Naive B cell (primary cell): Measurements from ENCODE around the gene SMURF2. TPM values are rescaled to one million over a fixed set of nuclear protein-coding genes. Genes with fewer than 3 reads are reported as not detected.
"Not testable (repeated sequence)": the region's sequence is repeated elsewhere in the genome, so short reads cannot be mapped to it uniquely, and the experiment has no call there.

Experiments
- ATAC-seq, 2 donors: fragments of 150-1000 bp; cut with Tn5 transposase; 2 replicates each; pipeline ENCODE4 v1.10.0; 2021; ENCODE audit warnings: low read depth in 2 of 2, mild to moderate bottlenecking in 2 of 2, moderate library complexity in 2 of 2
- DNase-seq: peaks from one replicate; pipeline ENCODE4 v3.0.0; 2022
- H3K27ac Mint-ChIP-seq, 6 donors: one replicate each; pipeline ENCODE4 v1.8.0; 2020 to 2022; ENCODE audit warnings: mild to moderate bottlenecking in 6 of 6, mixed read lengths in 6 of 6, moderate library complexity in 5 of 6, inconsistent platforms in 2 of 6
- H3K27me3 Mint-ChIP-seq, 3 donors: one replicate each; pipeline ENCODE4 v1.8.0; 2021 to 2022; ENCODE audit warnings: mixed read lengths in 3 of 3, mild to moderate bottlenecking in 1 of 3
- H3K36me3 Mint-ChIP-seq, 2 donors: one replicate each; pipeline ENCODE4 v1.8.0; 2020 to 2022; ENCODE audit warnings: mixed read lengths in 2 of 2, inconsistent platforms in 1 of 2, mild to moderate bottlenecking in 1 of 2
- H3K4me1 Mint-ChIP-seq, 3 donors: one replicate each; pipeline ENCODE4 v1.8.0; 2020 to 2022; ENCODE audit warnings: mixed read lengths in 3 of 3, inconsistent platforms in 1 of 3, mild to moderate bottlenecking in 1 of 3, moderate library complexity in 1 of 3
- H3K4me3 Mint-ChIP-seq, 8 donors: one replicate each; pipeline ENCODE4 v1.8.0; 2020 to 2022; ENCODE audit warnings: mild to moderate bottlenecking in 8 of 8, mixed read lengths in 8 of 8, moderate library complexity in 8 of 8, inconsistent platforms in 2 of 8
- H3K9me3 Mint-ChIP-seq, 7 donors: one replicate each; pipeline ENCODE4 v1.8.0; 2020 to 2022; ENCODE audit warnings: mixed read lengths in 7 of 7, mild to moderate bottlenecking in 5 of 7, inconsistent platforms in 2 of 7, moderate library complexity in 1 of 7
- polyA plus RNA-seq, 6 donors: library from polyadenylated mRNA; unstranded; fragments of 300-500 nt; fragmentation: Illumina TruSeq; gene quantifications; one replicate each; pipeline ENCODE4 v1.2.3, GENCODE V29; 2021; ENCODE audit warnings: low read depth in 6 of 6

Gene SMURF2
- polyA plus RNA-seq, 6 donors from 2014 or later: 6.9 to 12.8 (median 10.3) TPM

DNA sequence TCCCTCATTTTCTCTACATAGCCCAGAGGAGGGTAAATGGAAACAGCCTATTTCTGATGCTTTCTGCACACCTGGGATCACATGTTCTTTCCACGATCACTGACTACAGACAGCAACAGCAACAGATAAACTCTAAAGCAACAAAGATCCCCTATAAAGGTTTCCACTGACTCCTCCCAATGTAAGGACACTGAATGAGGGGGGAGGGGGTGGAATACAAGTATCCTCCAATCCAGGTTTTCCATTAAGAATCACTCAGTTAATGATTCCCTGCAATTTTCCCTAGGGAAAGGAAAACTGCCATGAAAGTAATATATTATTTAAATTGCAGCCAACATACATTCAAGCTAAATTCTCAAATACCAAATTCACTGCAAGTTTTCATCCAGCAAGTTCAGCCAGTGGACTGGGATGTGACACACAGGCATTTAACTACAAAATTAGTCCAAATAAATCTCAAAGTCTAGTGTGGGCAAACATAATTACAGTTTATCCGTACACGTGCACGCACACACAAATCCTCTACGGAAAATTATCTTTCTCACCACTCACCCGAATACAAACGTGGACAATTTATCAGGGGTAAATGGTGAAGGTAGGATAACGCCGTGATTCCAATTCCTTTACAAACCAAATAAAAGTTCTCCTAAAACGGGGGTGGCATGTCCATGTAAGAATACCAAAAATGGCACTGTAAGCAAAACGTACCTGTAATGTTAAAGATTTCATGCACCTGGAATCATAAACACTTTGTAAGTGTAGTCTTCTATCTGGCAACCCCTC, 1.7 kb downstream of the SMURF2 start:
- ATAC-seq, H3K27me3 Mint-ChIP-seq, DNase-seq, H3K9me3 Mint-ChIP-seq, H3K36me3 Mint-ChIP-seq: not testable (repeated sequence)
- Mint-ChIP-seq H3K27ac (peak overlapping the region in 5 of 6 donors; percentile 69 to 98 (median 96)), H3K4me3 (peak overlapping the region; percentile 89 to 99 (median 96)), H3K4me1 (peaks cover 32 to 52% (median 41%) of the 10 kb centered on the region in 3 donors)

DNA sequence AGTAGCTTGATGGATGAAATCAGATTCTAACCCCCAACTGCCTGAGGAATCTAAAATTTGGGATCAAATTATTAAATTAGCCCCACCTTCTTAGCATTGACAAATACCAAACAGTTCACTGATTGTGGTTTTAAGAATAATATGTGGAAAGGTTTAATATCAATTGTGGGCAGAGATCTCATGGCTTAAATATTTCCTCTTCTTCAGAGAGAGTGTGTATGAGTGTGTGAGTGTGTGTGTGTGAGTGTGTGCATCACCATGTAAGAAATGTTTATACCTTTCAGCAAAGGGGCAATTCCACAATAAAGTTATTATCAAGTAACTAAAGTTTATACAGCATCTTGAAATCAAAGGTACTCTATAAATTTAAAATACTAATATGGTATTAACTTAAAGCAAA, 3.2 kb downstream of the SMURF2 start:
- ATAC-seq: no peak
- no peaks in the 10 kb centered on the region for H3K36me3 Mint-ChIP-seq
- H3K4me3 Mint-ChIP-seq: peak overlapping the region in 2 of 8 donors; percentile 34 to 68
- H3K9me3 Mint-ChIP-seq: no peaks in the 10 kb centered on the region
- DNase-seq: no peak
- peaks cover 33 to 52% (median 41%) of the 10 kb centered on the region in 3 donors for H3K4me1 Mint-ChIP-seq
- no peaks in the 10 kb centered on the region for H3K27me3 Mint-ChIP-seq
- H3K27ac Mint-ChIP-seq: peak overlapping the region in 1 of 6 donors; percentile 25

DNA sequence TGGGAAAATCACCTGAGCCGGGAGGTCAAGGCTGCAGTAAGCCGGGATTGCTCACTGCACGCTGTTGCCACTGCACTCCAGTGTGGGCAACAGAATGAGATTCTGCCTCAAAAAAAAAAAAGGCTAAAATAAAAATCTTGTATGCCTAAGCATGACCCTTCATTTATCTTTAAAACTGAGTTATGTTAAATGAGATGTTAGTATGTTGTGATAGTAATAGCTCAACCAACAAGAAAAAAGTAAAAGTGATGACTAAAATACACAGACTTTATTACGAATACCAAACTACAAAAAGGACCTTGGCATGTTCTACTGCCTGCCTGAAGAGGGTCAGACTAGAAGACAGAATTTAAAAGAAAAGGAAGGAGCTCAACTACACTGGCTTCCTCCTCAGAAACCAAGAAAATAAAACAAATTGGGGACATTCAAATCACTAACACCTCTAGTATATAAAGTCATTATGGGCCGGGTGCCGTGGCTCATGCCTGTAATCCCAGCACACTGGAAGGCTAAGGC, 4.4 kb downstream of the SMURF2 start:
- peaks cover 36 to 56% (median 47%) of the 10 kb centered on the region in 3 donors for H3K4me1 Mint-ChIP-seq
- no peaks in the 10 kb centered on the region for H3K9me3 Mint-ChIP-seq
- H3K27ac Mint-ChIP-seq: peak overlapping the region in 2 of 6 donors; percentile 42 to 76
- no peaks in the 10 kb centered on the region for H3K27me3 Mint-ChIP-seq
- ATAC-seq (no peak), DNase-seq (no peak)
- H3K4me3 Mint-ChIP-seq: peak overlapping the region in 1 of 8 donors; percentile 23
- no peaks in the 10 kb centered on the region for H3K36me3 Mint-ChIP-seq

DNA sequence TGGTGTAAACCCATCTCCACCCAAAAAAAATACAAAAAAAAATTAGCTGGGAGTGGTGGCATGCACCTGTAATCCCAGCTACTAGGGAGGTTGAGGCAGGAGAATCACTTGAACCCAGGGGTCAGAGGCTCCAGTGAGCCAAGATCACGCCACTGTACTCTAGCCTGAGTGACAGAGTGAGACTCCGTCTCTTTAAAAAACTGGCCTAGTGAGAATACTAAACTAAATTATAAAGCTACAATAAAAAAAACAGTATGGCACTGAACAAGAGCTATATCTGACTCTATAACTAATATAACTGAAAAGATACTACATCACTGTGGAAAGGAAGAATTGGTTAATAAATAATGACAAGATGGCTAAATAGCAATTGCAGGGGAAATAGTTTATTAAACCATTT, 6.4 kb downstream of the SMURF2 start:
- Mint-ChIP-seq H3K27me3 (no peaks in the 10 kb centered on the region), H3K4me1 (peaks cover 26 to 54% (median 38%) of the 10 kb centered on the region in 3 donors), H3K9me3 (no peaks in the 10 kb centered on the region), H3K27ac (no peak overlapping the region), H3K36me3 (no peaks in the 10 kb centered on the region), H3K4me3 (no peak overlapping the region)
- ATAC-seq (no peak), DNase-seq (no peak)

DNA sequence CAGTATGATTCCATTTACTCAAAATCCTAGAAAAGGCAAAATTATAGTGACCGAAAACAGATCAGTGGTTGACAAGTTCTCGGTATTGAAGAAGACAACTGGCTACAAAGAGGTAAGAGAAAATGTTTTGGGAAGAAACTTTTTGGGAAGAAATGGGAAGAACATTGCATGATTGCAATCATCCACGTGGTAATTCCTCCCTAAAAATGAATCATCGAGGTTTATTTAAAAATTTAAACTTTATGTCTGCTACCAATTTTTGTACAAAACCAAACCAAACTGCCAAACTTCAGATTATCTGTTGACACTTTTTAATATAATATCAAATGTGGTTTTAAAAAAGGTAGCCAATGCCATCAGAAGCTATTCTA, 8.1 kb downstream of the SMURF2 start:
- Mint-ChIP-seq H3K36me3 (no peaks in the 10 kb centered on the region), H3K27ac (no peak overlapping the region), H3K9me3 (no peaks in the 10 kb centered on the region), H3K4me3 (no peak overlapping the region), H3K27me3 (no peaks in the 10 kb centered on the region), H3K4me1 (peaks cover 21 to 41% (median 35%) of the 10 kb centered on the region in 3 donors)
- no peak for ATAC-seq
- no peak for DNase-seq

DNA sequence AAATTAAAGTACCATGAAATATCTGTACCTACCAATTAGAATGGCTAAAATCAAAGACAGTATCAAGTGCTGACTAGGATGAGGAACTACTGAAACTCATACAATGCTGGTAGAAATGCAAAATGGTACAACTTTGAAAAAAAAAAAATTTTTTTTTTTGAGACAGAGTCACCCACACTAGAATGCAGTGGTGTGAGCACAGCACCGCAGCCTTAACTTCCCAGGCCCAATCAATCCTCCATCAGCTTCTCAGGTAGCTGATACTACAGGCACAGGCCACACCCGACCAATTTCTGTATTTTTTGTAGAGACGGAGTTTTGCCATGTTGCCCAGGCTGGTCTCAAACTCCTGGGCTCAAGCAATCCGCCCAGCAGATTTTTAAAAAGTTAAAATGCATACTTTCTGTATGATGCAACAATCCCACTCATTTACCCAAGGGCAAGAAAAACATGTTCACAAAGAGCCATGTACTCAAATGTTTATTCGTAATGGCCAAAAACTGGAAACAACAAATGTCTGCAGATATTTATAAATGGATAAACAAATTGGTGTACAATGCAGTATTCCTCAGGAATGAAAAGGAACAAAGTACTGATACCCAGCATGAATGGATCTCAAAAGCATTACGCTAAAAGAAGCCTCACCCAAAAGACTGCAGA, 8.7 kb downstream of the SMURF2 start:
- DNase-seq (no peak), ATAC-seq (no peak)
- Mint-ChIP-seq H3K4me1 (peaks cover 20 to 40% (median 35%) of the 10 kb centered on the region in 3 donors), H3K27ac (no peak overlapping the region), H3K27me3 (no peaks in the 10 kb centered on the region), H3K9me3 (no peaks in the 10 kb centered on the region), H3K36me3 (no peaks in the 10 kb centered on the region), H3K4me3 (no peak overlapping the region)

DNA sequence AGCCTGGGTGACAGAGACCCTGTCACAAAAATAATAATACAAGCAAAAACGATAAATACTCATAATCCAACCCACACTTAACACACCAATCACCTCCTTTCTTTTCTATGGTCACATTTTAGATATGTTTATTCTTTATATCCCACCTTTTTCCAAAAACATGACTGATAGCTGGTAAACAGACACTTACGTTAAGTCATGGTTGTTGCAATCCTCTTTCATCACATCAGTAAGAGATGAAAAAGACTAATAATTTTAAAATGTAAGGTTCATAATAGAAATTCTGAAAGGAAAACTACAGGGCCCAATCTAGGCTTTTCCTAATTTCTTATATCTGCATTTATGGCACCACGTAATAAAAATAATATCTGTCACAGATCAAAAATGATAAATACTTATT, 10.2 kb downstream of the SMURF2 start:
- H3K4me1 Mint-ChIP-seq: peaks cover 16 to 32% (median 29%) of the 10 kb centered on the region in 3 donors
- no peak overlapping the region for H3K4me3 Mint-ChIP-seq
- H3K9me3 Mint-ChIP-seq: no peaks in the 10 kb centered on the region
- H3K36me3 Mint-ChIP-seq: no peaks in the 10 kb centered on the region
- DNase-seq (no peak), ATAC-seq (no peak)
- H3K27me3 Mint-ChIP-seq: no peaks in the 10 kb centered on the region
- H3K27ac Mint-ChIP-seq: no peak overlapping the region

DNA sequence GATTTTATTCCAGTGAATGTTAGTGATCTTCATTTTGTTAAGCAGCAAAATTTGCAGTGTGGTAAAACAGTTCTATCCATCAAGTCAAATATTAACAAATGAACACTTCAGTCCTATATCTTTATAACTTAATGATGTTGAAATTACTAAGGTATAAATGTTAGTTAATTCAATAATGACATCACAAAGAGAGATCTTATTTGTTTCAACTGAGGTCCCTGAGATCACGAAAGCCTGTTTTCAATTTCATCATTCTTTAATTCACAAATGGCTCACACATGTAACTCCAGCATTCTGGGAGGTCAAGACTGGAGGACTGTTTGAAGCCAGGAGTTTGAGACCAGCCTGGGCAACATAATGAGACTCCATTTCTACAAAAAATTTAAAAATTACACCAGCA, 13.9 kb downstream of the SMURF2 start:
- Mint-ChIP-seq H3K4me1 (peaks cover 17 to 25% (median 18%) of the 10 kb centered on the region in 3 donors), H3K9me3 (no peaks in the 10 kb centered on the region), H3K27me3 (no peaks in the 10 kb centered on the region), H3K27ac (no peak overlapping the region), H3K4me3 (no peak overlapping the region), H3K36me3 (peaks cover 0 to 4% of the 10 kb centered on the region in 2 donors)
- ATAC-seq: no peak
- DNase-seq: no peak

DNA sequence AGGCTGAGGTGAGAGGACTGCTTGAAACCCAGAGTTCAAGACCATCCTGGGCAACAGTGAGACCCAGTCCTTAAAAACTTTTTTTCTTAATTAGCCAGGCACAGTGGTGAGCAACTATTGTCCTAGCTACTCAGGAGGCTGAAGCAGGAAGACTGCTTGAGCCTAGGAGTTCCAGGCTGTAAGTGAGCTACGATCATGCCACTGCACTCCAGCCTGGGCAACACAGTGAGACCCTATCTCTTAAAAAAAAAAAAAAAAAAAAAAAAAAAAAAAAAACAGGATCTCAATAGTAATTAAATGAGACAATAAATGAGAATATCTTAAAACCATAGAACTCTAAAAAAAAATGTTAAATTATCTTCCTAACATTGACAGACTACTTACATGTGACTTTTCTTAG, 14.3 kb downstream of the SMURF2 start:
- Mint-ChIP-seq H3K27ac (no peak overlapping the region), H3K36me3 (peaks cover 0 to 4% of the 10 kb centered on the region in 2 donors), H3K9me3 (no peaks in the 10 kb centered on the region), H3K4me3 (no peak overlapping the region), H3K27me3 (no peaks in the 10 kb centered on the region), H3K4me1 (peaks cover 17 to 23% (median 19%) of the 10 kb centered on the region in 3 donors)
- ATAC-seq: no peak
- no peak for DNase-seq

DNA sequence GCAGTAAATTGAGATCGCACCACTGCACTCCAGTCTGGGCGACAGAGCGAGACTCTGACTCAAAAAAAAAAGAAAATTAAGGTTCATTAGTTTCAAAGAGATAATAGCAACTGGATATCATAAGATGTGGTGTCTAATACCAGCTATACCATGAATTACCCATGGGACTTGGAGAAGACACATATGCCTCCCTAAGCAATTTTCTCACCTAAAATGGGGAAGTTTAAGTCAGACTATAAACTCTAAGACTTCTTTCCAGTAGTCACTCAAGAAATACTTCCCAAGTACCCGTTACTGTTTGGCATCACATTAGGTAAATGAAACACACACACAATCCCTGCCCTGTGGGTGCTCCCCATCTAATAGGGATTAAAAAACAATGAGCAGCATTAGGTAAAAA, 22.6 kb downstream of the SMURF2 start:
- Mint-ChIP-seq H3K4me1 (peaks cover 30 to 47% (median 46%) of the 10 kb centered on the region in 3 donors), H3K4me3 (no peak overlapping the region), H3K27ac (no peak overlapping the region), H3K9me3 (no peaks in the 10 kb centered on the region), H3K27me3 (no peaks in the 10 kb centered on the region), H3K36me3 (peaks cover 0 to 4% of the 10 kb centered on the region in 2 donors)
- ATAC-seq: no peak
- DNase-seq: no peak

DNA sequence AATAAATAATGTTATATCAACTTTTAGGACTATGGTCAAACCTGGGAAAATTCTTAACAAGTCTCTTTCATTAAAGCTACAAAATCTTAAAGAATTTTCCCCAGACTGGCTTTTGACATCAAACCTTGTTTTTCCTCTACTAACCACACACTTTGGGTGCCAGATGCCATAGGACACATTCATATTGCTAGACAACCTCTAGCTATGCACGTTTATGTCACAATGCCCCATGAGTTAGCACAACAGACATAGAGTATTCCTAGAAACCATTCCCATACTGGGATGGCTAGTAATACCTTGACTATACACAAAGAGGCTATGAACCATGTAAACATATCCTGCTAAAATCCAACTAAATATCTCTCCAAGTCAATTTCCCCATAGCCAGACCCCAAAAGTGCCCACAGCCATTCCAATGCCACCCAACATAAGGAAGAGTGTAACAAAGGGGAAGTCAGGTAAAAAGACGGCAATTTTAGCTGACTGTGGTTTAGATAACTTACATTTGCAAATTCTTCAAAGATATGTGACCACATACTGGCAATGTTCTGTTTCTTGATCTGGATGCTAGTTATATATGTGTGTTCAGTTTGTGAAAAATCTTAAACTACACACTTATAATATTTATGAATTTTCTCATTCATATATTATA, 23.4 kb downstream of the SMURF2 start:
- Mint-ChIP-seq H3K4me1 (peaks cover 35 to 54% (median 50%) of the 10 kb centered on the region in 3 donors), H3K27ac (peak overlapping the region in 3 of 6 donors; percentile 33 to 88 (median 69))
- peak in 1 of 2 donors; percentile 32 for ATAC-seq

DNA sequence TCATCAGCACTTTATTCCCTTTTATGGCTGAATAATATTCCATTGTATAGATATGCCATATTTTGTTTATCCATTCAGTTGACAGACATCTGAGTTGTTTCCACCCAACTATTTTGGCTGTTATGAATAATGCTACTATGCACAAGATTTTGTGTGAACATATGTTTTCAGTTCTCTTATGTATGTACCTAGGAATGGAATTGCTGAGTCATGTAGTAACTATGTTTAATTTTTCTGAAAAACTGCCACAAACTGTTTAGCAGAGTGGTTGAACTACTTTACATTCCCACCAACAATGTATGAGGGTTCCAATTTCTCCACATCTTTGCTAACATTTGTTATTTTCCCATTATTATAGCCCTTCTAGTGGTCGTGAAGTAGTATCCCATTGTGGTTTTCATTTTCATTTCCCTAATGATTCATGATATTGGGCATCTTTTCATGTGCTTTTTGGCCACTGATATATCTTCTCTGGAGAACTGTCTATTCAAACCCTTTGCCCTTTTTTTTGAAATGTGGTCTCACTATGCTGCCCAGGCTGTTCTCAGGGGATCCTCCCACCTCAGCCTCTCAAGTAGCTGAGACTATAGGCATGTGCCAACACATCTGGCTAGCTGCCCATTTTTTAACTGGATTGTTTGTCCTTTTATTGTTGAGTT, 26.3 kb downstream of the SMURF2 start:
- Mint-ChIP-seq H3K9me3 (no peaks in the 10 kb centered on the region), H3K4me1 (peaks cover 39 to 62% (median 55%) of the 10 kb centered on the region in 3 donors), H3K27me3 (no peaks in the 10 kb centered on the region), H3K36me3 (no peaks in the 10 kb centered on the region), H3K27ac (peak overlapping the region in 3 of 6 donors; percentile 44 to 82 (median 66)), H3K4me3 (peak overlapping the region in 1 of 8 donors; percentile 56)
- no peak for ATAC-seq
- DNase-seq: no peak

More for the DNA sequence above, 23.4 kb downstream of the SMURF2 start:
- peak overlapping the region in 2 of 8 donors; percentile 7 to 14 for H3K4me3 Mint-ChIP-seq
- H3K36me3 Mint-ChIP-seq: peaks cover 0 to 4% of the 10 kb centered on the region in 2 donors
- no peaks in the 10 kb centered on the region for H3K27me3 Mint-ChIP-seq
- no peak for DNase-seq
- H3K9me3 Mint-ChIP-seq: no peaks in the 10 kb centered on the region

DNA sequence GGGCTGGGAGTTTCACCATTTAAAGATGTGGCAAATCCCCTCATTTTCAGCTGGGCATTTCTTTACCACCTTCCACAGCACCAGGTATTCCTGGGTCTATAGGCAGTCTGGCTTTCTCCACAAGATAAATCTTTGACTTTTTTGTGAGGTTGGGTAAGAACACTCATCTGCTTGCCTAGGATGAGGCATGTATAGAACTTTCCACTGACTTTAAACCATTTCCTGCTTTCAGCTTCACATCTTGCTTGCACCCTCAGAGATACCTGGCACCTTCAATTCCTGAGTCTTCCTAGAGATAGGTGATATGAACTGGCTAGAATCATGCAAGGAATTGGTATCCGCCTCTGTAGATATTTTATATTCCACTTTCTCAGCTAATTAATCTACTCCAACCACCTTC, 27.9 kb downstream of the SMURF2 start:
- H3K4me3 Mint-ChIP-seq: no peak overlapping the region
- H3K36me3 Mint-ChIP-seq: no peaks in the 10 kb centered on the region
- H3K9me3 Mint-ChIP-seq: no peaks in the 10 kb centered on the region
- H3K27me3 Mint-ChIP-seq: no peaks in the 10 kb centered on the region
- ATAC-seq (no peak), DNase-seq (no peak)
- H3K27ac Mint-ChIP-seq: peak overlapping the region in 1 of 6 donors; percentile 18
- peaks cover 41 to 59% (median 56%) of the 10 kb centered on the region in 3 donors for H3K4me1 Mint-ChIP-seq
